Stomach smooth muscle (tissue), 2 donors: Measurements from ENCODE around the gene LDAH.

Experiments used
- H3K27ac ChIP-seq: one replicate; pipeline ENCODE4 v1.7.0; 2013; ENCODE audit warnings: mild to moderate bottlenecking, low read length, inconsistent platforms
- H3K27me3 ChIP-seq, 2 donors: one replicate each; pipeline ENCODE4 v1.7.0; 2013; ENCODE audit warnings: low read length in 2 of 2; ENCODE audit not compliant: insufficient read depth in 2 of 2, control insufficient read depth in 1 of 2
- H3K36me3 ChIP-seq, 2 donors: one replicate each; pipeline ENCODE4 v1.7.0; 2013; ENCODE audit warnings: low read length in 2 of 2; ENCODE audit not compliant: control insufficient read depth in 2 of 2, insufficient read depth in 2 of 2
- H3K4me1 ChIP-seq: one replicate; pipeline ENCODE4 v1.7.0; 2013; ENCODE audit warnings: low read length; ENCODE audit not compliant: control insufficient read depth, insufficient read depth
- H3K4me3 ChIP-seq, 2 donors: one replicate each; pipeline ENCODE4 v1.7.0; 2013; ENCODE audit warnings: low read length in 2 of 2
- H3K9ac ChIP-seq, 2 donors: one replicate each; pipeline ENCODE4 v1.7.0; 2013; ENCODE audit warnings: low read length in 2 of 2, mild to moderate bottlenecking in 1 of 2
- H3K9me3 ChIP-seq, 2 donors: one replicate each; pipeline ENCODE4 v1.7.0; 2013; ENCODE audit warnings: low read length in 2 of 2; ENCODE audit not compliant: control insufficient read depth in 2 of 2
- donor health status: healthy.
- donor health status: Pancreatic carcinoma.

LDAH gene

DNA sequence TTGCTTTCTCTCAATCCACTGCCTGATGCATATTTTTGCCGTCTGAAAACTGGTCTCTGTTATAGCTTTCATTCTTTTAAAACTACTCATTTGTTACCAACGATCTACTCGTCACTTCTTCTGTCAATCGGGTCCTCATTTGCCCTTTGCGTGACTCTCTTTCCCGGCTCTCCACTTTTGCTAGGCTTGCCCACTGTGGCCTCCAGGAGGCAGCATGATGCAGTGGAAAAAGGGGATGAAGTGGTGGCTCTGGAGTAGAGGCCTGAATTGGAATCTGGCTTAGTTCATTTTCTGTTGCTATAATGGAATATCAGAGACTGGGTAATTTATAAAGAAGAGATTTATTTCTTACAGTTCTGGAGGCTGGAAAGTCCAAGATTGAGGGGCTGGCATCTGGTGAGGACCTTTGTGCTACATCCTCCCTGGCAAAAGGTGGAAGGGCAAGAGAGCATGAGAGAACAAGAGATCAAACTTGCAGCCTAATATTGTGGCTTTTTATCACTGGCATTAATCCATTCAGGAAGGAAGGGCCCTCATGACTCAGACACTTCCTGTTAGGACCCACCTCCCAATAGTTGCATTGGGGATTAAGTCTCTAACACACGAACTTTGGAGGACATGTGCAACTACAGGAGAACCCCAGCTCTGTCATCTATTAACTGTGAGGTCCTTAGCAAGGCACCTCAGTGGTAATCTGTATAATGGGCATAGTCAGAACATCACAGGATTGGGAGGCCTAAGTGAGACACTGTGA, 140.6 kb downstream of the LDAH start:
- Histone ChIP-seq H3K27ac (no peak overlapping the region), H3K9ac (no peak overlapping the region), H3K4me3 (no peak overlapping the region), H3K9me3 (no peaks in the 10 kb centered on the region), H3K4me1 (no peaks in the 10 kb centered on the region), H3K27me3 (no peaks in the 10 kb centered on the region), H3K36me3 (peaks cover 5 to 22% of the 10 kb centered on the region in 2 donors)

GRCh38 chr2:20680744-20681375, 142.0 kb downstream of the LDAH start:
- H3K9me3 ChIP-seq = no peaks in the 10 kb centered on the region
- peaks cover 4% of the 10 kb centered on the region for H3K4me1 ChIP-seq
- H3K9ac ChIP-seq = no peak overlapping the region
- no peaks in the 10 kb centered on the region for H3K27me3 ChIP-seq
- H3K36me3 ChIP-seq = peaks cover under 1 to 9% of the 10 kb centered on the region in 2 donors
- H3K4me3 ChIP-seq = no peak overlapping the region
- H3K27ac ChIP-seq = no peak overlapping the region

DNA sequence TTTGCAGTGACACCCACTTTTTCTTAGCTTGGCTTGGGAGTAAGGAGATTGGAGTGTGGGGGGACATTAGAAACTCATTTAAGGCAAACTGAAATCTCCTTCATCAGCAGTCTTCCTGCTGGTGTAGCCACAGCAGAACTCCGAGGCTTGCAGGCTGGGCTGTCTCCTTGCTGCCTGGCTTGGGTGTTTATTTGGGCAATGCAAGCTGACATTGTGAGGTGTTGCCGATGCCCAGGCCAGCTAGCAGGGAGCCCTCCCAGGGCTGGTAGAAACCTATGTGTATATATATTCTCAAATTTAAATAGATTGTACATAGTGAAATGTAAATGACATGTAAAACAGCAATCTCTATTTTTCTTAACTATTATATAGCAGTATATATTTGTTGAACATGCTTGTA, 144.1 kb downstream of the LDAH start:
- no peak overlapping the region for H3K9ac ChIP-seq
- peaks cover 0 to 7% of the 10 kb centered on the region in 2 donors for H3K36me3 ChIP-seq
- no peak overlapping the region for H3K27ac ChIP-seq
- H3K27me3 ChIP-seq = peaks cover 12 to 17% of the 10 kb centered on the region in 2 donors
- no peaks in the 10 kb centered on the region for H3K9me3 ChIP-seq
- H3K4me3 ChIP-seq = no peak overlapping the region
- H3K4me1 ChIP-seq = peaks cover 11% of the 10 kb centered on the region

DNA sequence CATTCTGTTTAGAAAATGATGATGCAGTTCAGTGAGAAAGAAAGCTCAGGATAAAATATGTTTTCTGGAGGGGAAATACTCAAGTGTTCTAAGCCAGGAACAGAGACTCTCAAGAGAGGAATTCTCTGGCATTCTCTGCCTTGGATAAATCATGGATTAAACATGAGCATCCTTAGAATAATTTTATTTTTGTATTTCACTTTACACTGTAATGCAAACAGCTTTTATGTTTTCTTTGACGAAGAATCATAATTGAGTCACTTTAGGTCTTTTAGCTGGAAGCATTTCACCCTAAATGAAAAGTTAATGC, 144.9 kb downstream of the LDAH start:
- H3K4me3 ChIP-seq = no peak overlapping the region
- peaks cover 0 to 5% of the 10 kb centered on the region in 2 donors for H3K36me3 ChIP-seq
- no peaks in the 10 kb centered on the region for H3K9me3 ChIP-seq
- no peak overlapping the region for H3K27ac ChIP-seq
- no peak overlapping the region for H3K9ac ChIP-seq
- peaks cover 14 to 23% of the 10 kb centered on the region in 2 donors for H3K27me3 ChIP-seq
- peaks cover 11% of the 10 kb centered on the region for H3K4me1 ChIP-seq

DNA sequence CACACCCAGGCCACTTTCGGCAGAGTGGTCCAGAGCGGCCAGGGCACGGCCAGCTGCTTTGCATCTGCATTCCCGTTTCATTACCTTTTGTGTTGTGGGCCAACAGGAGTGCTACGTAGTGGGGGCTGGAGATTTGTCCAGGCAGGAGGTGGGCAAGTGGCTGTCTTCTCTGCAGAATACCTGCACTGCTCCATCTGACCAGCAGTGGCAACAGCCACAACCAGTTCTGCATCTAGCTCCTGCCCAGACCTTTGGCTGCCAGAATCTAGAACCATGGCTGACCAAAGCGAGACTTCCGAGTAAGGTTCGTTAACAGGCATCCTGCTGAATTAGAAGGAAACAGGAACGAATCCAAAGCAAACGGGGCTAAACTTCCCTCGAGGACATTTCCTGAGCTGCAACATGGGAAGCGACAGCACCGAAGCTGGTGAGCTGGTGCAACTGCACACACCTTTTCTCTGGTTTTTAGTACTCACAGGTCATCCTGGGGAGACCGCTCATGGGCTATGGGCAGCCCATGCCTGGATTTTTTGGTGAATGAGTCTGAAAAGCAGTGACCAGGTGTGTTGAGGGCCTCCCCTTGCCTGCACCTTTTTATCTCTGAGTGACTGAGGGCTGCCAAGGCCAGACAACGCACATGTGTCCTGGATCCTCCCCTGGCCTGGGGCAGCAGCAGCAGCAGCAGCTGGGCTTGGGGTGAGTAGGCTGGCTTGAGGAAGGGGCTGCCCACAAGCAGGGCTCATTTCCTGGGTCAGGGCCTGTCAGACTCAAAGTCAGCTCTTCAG, 145.4 kb downstream of the LDAH start:
- H3K4me1 ChIP-seq = peaks cover 13% of the 10 kb centered on the region
- peaks cover 0 to 1% of the 10 kb centered on the region in 2 donors for H3K36me3 ChIP-seq
- H3K27ac ChIP-seq = no peak overlapping the region
- H3K9me3 ChIP-seq = no peaks in the 10 kb centered on the region
- no peak overlapping the region for H3K9ac ChIP-seq
- peaks cover 18 to 28% of the 10 kb centered on the region in 2 donors for H3K27me3 ChIP-seq
- H3K4me3 ChIP-seq = no peak overlapping the region

DNA sequence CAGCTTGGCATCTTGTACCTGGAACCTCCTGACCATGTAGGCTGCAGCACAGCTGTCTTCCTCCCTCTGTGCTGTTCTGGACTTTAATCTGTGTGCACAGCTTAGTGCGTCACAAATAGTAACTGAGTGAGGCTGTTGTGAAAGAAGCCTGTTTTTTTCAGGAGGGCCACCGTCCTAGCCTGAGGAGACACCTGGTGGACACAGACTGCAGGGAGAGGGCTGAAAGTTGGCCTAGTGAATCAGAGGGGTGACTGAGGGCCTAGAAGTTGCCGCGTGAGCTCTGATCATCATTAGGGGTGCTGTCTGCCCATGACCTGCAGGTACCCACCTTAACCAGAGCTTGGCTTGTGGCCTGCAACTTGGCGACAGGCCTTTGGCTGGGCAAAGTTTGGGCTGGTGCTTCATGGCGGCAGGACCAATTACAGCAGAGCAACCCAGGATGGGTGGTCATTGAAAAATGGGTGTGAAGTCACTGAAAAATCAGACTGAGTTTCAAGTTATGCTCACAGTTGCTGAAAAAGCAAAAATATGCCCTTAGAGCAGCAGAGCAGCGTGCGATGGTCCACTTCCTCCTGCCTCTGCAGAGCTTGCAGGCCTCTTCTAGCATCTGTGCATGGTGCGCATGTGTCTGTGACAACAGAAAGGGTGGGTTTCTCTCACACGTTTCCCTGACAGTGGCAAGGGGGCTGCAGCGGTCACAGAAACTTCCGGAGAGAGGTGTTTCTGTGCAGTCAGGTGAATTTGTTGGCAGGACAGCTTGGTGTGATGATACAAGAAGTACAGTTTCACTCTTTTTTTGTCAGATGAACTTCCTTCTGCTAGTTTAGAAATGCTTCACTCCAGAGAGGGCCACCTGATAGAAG, 146.3 kb downstream of the LDAH start:
- Histone ChIP-seq H3K9me3 (no peaks in the 10 kb centered on the region), H3K4me1 (peaks cover 15% of the 10 kb centered on the region), H3K9ac (no peak overlapping the region), H3K36me3 (no peaks in the 10 kb centered on the region), H3K4me3 (no peak overlapping the region), H3K27me3 (peaks cover 25 to 37% of the 10 kb centered on the region in 2 donors), H3K27ac (no peak overlapping the region)

GRCh38 chr2:20675701-20676352, 147.1 kb downstream of the LDAH start:
- Histone ChIP-seq H3K9ac (no peak overlapping the region), H3K4me1 (peaks cover 19% of the 10 kb centered on the region), H3K27me3 (peaks cover 32 to 44% of the 10 kb centered on the region in 2 donors)

GRCh38 chr2:20674974-20675679, 147.8 kb downstream of the LDAH start:
- Histone ChIP-seq H3K27me3 (peaks cover 35 to 51% of the 10 kb centered on the region in 2 donors), H3K36me3 (no peaks in the 10 kb centered on the region), H3K4me3 (no peak overlapping the region), H3K9ac (no peak overlapping the region), H3K9me3 (no peaks in the 10 kb centered on the region), H3K4me1 (peaks cover 19% of the 10 kb centered on the region), H3K27ac (no peak overlapping the region)

More at GRCh38 chr2:20675701-20676352, 147.1 kb downstream of the LDAH start:
- no peak overlapping the region for H3K27ac ChIP-seq
- no peak overlapping the region for H3K4me3 ChIP-seq
- no peaks in the 10 kb centered on the region for H3K9me3 ChIP-seq
- no peaks in the 10 kb centered on the region for H3K36me3 ChIP-seq

DNA sequence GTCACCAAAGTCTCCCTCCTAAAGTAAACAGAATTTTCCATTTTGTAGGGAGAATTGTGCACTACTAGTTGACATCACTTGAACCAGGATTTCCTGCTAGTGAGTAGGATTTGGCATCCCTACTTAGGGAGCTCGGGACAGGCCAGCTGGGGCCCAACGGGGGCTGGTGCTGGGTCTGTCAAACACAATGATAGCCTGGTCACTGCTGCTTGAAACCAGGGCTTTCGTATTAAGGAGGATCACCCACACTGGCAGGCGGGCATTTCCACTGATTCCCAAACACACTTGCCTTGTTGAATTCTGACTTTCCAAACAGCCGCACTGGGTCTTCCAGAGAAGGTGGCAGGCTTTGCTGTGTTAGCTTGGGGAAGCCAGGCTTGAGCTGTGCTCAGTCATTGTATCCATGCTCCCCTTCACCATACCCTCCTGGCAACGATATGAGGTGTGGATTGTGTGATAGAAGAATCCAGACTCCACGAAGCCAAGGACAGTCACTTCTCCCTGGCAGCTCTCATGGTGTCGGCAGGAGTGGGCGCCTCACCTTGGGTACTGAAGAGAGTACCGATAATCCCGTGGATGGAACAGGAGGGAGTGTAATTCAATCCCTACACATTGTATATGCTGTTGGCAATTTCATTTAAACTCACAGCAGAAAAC, 148.5 kb downstream of the LDAH start:
- no peaks in the 10 kb centered on the region for H3K36me3 ChIP-seq
- H3K4me1 ChIP-seq = peaks cover 20% of the 10 kb centered on the region
- no peaks in the 10 kb centered on the region for H3K9me3 ChIP-seq
- H3K4me3 ChIP-seq = no peak overlapping the region
- peaks cover 42 to 58% of the 10 kb centered on the region in 2 donors for H3K27me3 ChIP-seq
- no peak overlapping the region for H3K27ac ChIP-seq
- no peak overlapping the region for H3K9ac ChIP-seq
